Fibroblast of skin of left biceps (primary cell): ENCODE results near the gene PIP4K2A.
"Not testable (repeated sequence)": the region's sequence is repeated elsewhere in the genome, so short reads cannot be mapped to it uniquely, and the experiment has no call there.

Experiments
- DNase-seq, 2 experiments: peaks; one replicate each; pipeline ENCODE4 v3.0.0-alpha.2; 2013; ENCODE audit warnings: low read depth in 2 of 2

The PIP4K2A gene

DNA sequence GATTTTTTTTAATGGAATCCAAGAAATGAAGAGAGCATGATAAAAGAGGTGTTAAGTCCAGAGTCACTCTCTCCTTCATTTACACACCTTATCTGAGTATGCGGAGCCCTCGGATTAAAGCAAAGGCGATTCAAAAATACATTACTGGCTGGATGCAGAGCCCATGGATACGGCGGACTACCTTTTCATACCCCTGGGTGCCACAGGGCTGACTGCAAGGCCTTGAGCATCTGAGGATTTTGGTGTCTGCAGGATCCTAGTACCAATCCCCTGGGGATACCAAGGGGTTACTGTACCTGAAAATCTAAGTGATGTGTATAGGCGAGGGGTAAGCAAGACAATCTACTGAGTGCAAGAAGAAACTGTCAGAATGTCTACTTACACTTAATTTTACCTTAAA is 20.5 kb downstream of the PIP4K2A start:
- DNase-seq: no peak

DNA sequence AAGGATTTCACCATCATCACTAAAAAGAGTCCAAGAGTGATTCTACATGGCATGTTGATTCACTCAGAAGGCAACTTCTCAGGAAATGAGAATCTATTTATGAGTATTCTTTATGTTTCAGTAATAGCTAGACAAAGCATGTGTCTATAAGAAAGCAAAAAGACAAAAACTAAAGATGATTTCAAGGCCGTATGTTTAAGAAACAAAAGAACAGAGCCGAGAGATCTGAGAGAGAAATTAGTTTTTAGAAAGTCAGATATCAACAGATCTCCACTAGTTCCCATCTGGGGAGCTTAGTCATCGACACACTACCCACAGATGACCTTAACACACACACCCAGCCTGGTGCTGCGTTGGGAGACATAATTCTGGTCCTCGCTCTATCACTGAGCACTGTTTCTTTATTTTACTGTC is 21.0 kb downstream of the PIP4K2A start:
- DNase-seq: no peak

DNA sequence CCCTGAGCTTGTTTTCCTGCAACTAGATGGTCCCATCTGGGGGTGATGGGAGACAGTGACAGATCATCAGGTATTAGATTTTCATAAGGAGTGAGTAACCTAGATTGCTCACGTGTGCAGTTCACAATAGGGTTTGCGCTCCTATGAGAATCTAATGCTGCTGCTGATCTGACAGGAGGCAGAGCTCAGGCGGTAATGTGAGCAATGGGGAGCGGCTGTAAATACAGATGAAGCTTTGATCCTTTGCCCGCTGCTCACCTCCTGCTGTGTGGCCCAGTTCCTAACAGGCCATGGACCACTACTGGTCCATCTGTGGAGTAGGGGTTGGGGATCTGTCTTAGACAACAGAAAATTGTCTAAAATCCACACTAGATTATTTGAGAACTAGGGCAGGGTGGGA is 22.3 kb downstream of the PIP4K2A start:
- not testable (repeated sequence) for DNase-seq

DNA sequence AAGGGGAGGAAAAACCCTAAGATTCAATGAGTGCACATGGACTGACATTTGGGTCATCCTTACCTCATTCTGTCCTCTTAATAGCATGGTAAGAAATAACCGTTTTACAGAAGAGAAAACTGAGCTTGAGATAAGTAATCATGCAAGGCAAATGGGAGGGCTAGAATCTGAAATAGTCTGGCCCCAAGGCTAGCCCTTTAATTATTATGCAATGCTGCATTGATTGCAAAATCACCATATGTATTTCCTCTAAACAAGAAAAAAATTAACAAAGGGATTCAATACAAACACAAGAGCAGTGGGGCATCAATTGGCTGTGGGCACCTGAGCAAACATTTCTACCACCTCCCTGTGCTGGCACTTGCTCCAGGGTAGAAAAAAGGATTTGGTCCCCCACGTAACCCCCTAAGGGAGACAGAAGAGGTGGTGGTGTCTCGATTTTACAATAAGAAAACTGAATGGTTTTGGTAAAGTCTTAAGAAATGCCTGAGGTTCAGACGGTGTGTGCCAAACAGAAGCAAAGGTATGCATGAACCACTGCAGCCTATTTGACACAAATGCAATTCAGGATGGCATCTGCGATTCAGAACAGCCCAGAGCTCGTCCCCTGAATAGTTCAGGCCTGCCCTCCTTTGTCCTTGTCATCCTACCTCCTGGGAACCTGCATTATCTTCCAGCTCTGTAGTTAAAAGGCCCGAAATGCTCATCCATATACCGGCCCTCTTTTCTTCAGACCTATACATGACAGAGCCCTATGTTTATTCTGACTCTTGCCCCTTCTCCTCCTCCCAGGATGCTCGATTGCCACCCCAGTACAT is 23.6 kb downstream of the PIP4K2A start:
- DNase-seq: no peak

DNA sequence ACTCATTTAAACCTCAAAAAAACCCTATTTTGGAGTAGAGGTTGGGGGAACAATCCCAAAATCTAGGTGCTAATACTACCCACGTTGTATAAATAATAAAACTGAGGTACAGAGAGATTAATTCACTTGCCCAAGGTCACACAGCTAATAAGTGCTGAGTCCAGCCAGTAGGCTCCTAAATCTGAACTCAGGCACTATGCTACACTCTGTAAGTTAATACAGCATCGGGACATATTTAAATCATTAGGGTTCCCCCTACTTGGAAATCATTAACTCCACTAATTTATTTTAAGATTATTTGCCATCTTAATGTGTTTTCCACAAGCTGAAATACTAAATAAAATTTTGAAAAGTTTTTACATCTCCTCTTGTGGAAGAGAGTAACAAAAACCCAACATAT is 24.2 kb downstream of the PIP4K2A start:
- DNase-seq: no peak

DNA sequence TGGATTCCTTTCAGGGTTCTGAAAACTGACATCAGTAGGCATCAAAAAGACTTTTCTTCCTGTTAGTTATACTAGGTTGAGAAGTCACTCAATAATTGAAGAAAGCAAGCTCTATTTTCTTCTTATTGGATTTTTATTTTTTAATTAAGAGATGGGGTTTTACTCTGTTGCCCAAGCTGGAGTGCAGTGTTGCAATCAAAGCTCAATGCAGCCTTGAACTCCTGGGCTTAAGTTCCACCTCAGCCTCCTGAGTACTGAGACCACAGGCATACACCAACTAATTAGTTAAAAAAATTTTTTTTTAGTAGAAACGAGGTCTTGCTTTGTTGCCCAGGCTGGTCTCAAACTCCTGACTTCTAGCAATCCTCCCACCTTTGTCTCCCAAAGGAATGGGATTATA is 28.0 kb downstream of the PIP4K2A start:
- DNase-seq: no peak

DNA sequence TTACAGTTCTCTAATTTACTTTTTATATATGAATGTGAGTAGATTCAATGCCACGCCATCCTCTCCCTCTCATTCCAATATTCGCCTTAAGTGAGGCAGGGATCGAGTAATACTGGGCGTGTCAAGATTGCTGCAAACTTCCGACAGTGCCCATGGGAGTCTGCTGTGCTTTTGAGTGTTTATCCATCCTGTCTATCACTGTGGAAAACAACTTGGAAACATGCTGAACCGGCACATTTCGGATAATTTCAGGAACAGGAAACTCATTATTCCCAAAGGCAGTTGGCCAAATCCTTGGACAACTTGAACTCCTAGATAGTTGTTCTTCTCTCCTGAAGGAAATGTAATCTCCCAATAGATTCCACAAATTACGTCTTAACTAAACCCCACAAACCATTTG is 28.5 kb downstream of the PIP4K2A start:
- DNase-seq: no peak

DNA sequence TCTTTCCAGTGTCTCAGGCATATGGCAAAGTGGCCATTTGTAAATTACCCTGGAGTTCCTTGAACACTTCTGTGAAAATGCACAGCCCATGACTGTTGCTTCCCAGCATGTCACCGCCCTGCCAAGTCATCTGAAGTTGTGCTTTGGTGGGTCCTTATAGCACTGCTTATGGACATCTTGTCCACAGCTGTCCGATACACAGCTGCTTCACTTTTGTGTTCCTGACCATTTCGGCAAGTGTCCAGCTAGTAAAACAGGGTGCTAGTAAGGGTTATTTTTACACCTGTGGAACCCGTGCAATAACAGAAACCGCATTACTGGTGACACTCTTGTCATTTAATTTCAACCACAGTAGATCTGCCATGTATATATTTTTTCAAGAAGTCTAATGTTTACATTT is 29.7 kb downstream of the PIP4K2A start:
- DNase-seq: no peak

DNA sequence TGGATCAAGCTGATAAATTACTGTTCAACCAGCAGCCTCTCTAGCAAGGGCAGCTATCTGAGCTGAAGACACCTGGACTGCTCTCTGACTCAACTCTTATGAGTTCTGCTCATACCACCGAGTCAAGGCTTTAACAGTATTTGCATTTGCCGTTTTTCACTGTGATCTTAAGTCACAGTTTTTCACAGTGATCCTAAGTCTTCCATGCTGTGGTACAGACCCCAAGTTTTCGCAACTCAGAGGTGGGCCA is 31.3 kb downstream of the PIP4K2A start:
- no peak for DNase-seq

DNA sequence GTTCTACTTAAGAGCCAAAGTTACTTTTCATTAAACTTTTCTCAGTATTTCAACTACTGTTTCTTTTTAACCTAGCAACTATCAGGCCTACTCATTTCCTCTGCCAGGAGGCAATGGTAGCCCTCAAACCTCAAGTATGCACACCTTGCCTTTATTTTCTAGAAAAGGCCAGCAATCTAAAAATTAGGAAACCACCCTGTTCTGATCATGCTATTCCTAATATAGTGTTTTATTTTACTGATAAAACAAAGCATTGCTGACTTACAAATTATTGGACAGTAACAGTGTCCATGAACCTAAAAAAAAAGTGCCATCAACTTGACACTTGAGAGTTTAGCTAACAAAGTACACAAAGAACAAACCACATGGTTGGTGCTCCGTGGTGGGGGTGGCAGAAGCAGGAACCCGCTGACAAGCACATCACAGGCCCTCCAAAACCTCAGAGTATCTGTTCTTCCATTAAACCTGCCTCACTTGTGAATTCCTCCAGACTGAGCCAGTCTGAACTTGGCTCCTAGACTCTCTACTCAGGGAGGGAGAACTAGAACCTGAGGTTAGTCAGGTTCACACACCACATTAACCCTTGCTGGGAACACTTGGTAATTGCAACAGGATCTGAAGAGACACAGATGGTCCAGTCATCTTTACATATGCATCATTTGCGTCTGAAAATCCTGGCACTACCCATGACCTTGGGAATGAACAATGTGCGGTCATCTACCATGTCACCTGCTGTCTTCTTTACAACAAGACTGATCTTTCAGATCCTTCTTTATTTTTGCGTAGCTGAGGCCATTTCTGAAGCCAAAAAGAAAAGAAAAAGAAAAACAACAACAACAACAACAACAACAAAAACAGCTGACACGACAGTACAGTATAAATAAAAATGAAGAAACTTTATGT is 31.9 kb downstream of the PIP4K2A start:
- no peak for DNase-seq

DNA sequence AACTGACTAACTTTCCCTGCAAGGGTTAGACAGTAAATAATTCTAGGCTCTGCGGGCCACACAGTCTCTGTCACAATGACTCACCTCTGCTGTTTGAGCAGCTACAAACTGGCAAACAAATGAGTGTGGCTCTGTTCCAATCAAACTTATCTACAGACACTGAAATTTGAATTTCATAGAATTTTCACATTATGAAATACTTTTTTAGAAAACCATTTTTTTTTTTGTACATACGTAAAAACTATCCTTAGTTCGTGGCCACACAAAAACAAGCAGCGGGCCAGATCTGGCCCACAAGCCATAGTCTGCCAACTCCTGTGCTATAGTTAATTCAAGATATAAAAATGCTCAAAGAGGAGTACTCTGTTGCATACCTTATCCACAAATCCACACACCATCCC is 32.6 kb downstream of the PIP4K2A start:
- no peak for DNase-seq

DNA sequence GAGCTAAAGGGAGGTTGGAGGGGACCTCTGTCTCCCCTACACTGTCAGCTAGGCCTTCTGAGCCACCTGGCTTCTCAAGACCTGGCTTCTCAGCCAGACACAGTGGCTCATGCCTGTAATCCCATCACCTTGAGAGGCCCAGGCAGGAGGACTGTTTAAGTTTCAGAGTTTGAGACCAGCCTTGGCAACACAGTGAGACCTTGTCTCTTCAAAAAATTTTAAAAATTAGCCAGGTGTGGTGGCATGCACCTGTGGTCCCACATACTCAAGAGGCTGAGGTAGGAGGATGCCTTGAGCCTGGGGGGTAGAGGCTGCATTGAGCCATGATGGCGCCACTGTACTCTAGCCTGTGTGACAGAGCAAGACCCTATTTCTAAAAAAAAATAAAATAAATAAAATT is 33.1 kb downstream of the PIP4K2A start:
- DNase-seq: no peak

DNA sequence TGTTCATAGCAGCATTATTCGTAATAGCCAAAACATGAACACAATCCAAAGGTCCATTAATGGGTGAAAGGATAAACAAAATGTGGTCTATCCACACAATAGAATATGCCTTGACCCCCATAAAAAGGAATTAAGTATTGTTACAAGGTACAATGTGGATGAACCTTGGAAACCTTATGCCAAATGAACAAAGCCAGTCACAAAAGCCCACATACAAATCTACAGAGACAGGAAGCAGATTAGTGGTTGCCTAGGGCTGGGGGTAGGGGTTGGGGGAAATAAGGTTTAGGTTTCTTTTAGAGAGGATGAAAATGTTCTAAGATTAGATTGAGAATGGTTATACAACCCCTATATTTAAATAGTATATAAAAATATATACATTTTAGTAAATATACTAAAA is 34.8 kb downstream of the PIP4K2A start:
- no peak for DNase-seq

DNA sequence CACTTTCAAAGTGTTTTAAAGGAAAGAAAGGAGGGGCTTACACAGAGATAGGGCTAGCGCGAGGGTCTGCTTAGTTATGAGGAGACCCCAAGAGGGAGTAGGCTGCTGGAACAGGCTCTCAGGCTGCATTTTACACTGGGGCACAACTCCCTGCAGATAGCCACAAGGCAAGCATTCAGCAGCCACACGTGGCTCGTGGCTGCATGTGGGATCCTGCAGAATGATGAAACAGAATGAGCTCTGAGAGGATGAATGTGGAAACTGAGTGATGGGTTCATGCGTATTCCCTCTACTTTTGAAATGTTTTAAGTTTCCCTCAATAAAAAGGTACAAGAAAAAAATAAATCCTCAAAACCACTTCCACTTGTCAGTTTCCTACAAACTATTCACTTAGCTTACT is 37.0 kb downstream of the PIP4K2A start:
- no peak for DNase-seq

DNA sequence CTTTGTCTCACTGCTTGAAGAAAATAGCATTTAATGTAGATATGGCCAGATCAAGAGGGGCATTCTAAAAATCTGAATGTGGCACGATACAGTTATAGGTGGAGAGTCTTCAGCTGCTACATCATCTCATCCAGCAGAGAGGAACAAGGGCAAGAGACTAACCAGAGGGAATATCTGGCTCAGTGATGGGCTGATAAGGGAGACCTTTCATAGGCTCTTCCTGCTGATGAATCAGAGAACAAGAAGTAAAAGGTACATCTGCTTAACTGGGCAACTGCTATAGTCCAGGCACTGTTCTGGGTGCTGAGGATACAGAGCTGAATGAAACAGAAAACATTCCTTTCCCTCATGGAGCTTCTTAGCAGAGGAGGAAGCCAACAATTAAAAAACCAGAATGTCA is 37.9 kb downstream of the PIP4K2A start:
- no peak for DNase-seq

DNA sequence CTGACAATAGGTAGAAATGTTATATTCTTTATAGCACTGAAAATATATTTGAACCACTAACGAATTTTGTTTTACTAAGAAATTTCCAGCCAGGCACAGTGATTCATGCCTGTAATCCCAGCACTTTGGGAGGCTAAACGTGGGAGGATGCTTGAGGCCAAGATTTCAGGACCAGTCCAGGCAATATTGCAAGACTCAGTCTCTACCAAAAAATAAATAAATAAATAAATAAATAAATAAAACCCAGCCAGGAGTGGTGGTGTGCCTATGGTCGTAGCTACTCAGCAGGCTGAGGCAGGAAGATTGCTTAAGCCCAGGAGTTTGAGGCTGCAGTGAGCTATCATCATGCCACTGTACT is 39.8 kb downstream of the PIP4K2A start:
- no peak for DNase-seq

DNA sequence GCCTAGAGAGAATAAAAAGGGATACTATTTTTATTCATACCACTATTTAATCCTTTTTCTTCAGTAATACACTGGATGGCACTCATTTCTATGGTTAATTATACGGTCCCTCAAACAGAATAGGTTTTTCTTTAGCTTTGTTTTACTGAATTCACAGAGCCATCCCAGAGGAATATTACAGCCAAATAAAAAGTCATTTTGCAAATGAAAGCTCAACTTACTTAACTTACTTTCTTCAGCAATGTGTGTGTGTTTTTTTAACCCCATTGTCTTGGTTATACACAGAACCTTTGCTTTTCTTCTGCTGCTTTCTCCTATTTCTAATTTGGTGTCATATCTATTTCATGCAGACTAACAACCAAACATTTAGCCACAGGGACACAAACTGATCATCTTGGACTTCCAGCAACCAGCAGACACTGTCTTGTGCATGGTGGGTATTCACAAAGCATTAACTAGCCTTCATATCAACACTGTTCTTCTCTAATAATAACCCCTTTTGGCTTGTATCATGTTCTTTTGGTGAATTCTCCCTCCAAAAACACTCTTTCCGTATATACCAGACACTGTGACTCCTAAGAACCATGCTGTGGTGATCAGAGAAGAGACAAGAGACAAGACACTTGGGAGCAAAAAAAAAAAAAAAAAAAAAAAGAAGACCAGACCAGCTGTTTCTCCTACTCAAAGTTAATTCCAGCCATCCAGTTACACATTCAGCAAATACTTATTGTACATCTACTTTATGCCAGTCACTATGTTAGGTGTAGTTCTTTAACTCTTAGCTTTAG is 40.4 kb downstream of the PIP4K2A start:
- no peak for DNase-seq

DNA sequence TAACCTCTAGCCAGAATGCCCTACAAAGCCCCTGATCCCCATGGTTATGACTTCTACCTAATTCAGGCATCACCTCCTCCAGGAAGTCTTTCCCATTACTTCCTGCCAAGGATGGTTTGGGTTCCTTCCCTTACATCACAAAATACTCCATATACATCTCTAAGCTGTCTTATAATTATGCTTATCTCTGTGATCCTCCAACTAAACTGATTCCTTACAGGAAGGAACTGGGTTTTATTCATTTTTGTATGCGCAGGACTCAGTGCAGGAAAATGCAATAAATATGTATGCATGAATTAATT is 41.3 kb downstream of the PIP4K2A start:
- no peak for DNase-seq

DNA sequence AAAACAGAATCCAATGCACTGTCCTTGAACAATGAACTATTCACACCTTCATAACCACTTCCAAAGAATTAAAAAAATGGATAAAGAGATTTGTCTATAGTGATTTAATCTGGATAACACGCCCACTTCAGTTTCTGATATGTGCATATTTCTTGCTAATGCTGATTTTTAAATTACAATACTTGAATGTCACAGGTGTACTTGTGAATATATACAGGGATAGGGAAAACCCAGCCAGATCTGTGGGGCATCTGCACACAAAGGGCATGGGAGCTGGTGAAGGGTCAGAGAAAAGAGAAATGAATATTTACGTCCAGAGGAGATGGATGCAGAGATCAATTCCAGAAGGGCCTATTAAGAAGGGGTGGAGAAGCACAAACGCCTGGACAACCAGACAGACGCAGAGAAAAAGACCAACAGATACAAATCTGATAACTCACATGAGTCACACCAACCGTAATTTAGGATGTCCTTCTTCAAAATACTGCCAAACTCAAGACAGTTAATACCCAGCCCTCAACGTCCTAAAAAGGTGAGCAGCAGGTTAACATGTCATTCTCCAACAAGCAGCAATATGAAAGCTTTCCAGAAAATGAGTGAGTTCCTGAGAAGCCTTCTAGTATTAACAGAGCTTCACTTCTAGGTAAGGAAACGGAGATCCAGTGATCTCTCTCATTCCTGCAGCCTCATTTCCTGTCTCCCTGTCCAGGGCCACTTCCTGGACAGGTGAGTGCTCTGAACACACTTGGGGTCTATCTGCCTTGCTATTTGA is 41.9 kb downstream of the PIP4K2A start:
- no peak for DNase-seq

DNA sequence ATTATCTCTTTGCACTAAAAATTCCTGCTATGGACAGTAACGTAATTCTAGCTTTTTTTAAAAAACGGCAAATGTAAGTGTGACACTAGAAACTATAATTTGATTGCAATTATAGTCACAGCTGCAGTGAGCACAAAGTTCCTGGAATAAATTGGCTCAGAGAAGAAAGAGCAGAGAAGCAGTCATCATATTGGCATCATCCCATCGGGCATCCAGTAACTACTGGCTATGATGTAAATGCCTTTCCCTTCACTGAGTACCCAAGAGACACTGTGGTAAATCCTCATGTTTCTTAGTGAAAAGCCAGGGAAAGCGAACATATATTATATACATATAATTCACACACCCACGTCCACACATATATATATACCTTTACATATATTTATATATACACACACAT is 43.6 kb downstream of the PIP4K2A start:
- no peak for DNase-seq

DNA sequence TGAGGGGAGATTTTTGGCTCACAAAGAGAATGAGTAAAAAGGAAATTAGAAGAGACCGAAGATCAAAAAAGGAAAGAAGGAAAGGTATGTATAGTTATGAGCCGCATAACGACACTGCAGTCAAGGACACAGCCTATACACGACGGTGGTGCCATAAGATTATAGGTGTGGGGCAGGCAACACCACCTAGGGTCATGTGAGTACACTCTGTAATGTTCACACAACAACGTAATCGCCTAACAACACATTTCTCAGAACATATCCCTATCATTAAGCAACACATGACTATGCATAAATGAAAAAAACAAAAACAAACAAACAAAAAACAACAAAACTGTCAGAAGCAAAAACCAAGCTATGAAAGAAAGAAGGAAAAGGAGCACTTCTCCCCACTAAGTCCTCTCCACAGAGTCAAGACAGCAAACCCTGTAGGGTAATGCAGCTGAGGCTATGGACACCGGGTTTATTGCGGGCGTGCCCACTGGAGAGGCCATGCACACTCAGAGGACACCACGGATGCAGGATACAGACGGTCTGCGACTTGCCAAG is 45.1 kb downstream of the PIP4K2A start:
- no peak for DNase-seq

DNA sequence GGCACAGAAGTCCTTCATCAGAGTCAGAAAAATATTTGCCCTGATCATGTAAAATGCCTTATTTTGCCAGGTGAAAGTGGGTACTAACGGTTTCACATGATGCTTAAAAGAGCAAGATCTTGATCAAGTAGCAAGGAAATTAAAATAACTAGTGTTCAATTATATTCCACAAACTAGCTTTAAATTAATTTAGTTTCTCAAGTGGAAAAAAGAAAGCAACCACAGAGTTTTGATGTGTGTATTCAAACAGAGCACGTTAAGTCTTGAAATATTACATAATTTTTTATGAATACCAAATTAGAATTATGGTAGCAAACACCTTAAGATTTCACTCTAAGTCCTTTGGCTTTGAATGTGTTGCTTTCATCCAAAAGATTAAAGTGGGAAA is 47.3 kb downstream of the PIP4K2A start:
- DNase-seq: no peak
